HG03175 (cell line): ENCODE data around the gene EVA1C.
"Not testable (repeated sequence)": the region's sequence is repeated elsewhere in the genome, so short reads cannot be mapped to it uniquely, and the experiment has no call there.

Experiments used
- ATAC-seq: cut with Tn5 transposase; IDR thresholded peaks from one replicate; pipeline ENCODE4 v1.9.1; 2021; ENCODE audit warnings: mild to moderate bottlenecking, moderate library complexity; ENCODE audit not compliant: unreplicated experiment

The EVA1C gene

DNA sequence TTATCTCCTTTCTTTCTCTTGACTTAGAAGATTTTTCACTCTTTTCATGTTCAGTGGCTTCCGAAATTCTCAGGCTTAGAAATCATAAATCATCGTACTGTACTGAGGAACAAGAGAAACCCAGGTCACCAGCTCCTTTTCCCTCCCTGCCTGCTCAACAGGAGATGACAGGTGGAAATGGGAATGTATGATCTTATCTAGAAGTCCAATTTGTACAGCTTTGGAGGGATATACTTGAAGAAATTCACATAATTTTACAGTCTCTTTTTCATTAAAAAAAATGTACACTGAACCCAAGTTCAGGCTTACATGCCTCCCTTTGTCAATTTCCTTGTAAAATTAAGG, 11.7 kb downstream of the EVA1C start:
- ATAC-seq = no peak

GRCh38 chr21:32424674-32425073, 12.2 kb downstream of the EVA1C start:
- no peak for ATAC-seq

GRCh38 chr21:32425628-32426027, 13.1 kb downstream of the EVA1C start:
- ATAC-seq = no peak

GRCh38 chr21:32426066-32426465, 13.6 kb downstream of the EVA1C start:
- ATAC-seq = no peak

DNA sequence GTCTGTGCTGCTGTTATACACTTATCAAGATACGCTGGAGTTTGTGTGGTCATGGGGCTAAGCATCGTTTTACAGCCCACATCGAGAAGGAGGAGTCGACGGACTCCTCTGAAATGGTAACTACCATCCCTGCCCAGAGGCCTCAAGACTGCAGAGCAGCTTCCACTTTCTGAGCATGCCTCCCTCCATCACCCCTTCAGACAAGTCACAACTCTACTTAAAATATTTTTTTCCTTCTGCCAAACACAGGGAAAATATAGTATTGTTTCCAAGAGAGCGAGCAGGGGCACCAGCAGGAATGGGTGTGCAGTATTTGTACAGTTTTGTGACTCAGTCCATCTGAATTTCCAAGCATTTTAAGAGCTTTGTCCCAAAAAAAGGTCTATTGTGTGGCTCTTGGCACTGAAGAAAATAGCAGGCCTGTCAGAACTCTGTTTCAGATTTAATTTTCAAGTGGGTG, 14.1 kb downstream of the EVA1C start:
- ATAC-seq = no peak

GRCh38 chr21:32427958-32428623, 15.6 kb downstream of the EVA1C start:
- no peak for ATAC-seq

- ATAC-seq = not testable (repeated sequence)
These were observed 20.6 kb downstream of the EVA1C start for GRCh38 chr21:32432982-32433660.

- ATAC-seq = no peak
These were observed 25.2 kb downstream of the EVA1C start for GRCh38 chr21:32437729-32438128.

DNA sequence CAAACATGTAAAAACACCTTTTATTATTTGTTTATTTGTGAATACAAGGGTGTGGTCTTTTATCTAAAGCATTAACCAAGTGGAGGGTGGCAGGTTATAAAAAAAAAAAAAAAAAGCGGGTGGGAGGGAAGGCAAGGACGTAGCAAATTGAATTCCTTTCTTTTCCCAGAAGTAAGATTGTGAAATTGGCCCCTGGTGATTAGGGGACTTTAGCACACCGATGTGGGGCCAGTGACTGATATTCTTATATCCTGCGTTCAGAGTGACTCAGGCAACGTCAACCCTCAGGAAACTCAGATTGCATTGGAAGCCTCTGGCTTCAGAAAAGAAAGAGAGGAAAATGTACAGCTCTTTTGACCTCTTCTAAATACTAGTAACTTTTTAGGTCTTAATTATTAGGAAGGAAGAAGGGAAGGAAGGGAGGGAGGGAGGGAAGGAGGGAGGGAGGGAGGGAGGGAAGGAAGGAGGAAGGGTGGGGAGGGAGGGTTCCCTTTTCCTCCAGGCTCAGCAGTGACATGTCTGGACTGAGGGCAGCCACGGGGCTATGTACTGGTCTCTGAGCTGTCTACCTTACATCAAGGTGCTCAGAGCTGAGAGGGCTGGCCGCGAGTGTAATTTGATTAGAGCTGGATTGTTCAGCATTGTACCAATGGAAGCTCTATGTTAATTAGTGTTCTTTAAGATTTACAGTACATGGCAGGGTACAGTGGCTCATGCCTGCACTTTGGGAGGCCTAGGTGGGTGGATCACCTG, 30.2 kb downstream of the EVA1C start:
- ATAC-seq = no peak

DNA sequence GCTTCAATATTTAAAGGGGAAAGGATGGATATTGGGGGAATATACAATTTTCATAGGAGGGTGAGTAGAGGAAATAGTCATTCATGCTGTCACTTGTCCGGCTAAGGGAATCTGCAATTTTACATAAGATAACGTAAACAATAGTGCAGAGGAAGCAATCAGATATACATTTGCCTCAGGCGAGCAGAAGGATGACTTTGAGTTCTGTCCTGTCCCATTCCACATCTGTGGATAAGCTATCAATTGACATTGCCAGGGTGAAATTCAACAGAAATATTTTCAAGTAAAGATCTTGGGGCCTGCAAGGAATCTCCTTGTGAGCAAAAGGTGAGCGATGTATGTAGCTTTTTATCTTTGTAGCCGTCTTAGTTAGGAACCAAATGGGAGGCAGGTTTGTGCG, 32.6 kb downstream of the EVA1C start:
- no peak for ATAC-seq

- ATAC-seq = not testable (repeated sequence)
These were observed 33.9 kb downstream of the EVA1C start for GRCh38 chr21:32446440-32446839.

- ATAC-seq = no peak
These were observed 34.7 kb downstream of the EVA1C start for GRCh38 chr21:32447224-32447623.

GRCh38 chr21:32448803-32449594, 36.5 kb downstream of the EVA1C start:
- ATAC-seq = no peak

DNA sequence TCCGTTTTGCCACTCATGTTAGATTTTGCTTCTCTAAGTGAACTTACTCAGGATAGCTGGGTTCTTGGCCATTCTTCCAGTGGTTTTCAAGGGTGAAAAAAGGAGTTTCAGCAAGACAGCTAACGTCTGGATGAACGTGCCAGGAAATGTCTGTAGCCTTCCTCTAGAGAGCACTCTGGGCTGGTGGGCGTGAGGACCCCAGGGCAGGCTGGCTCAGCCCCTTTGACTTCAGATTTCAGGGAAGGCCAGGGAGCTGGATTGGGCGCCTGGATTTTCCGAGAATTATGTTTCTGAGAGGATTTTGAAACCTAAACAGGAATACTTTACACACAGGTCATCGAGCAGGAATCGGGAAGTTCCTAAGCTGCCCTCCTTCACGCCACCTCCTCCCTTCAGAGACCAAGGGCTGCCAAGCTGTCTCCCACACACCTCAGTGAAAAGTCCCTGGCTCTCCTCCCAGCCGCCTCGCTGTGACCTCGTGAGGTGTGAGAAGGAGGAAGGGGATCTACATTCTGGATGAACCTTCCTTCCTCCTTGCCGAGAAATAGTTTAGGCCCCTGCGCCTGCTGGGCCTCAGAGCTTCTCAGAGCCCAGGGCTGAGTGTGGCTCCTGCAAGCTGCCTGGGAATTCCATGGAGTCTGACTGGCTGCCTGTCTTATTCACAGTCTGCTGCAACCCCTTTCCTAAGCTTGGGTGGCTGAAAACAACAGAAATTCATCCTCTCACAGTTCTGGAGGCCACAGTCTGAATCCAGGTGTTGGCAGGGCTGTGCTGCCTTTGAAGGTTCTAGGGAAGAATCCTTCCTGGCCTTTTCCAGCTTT, 38.6 kb downstream of the EVA1C start:
- not testable (repeated sequence) for ATAC-seq

- not testable (repeated sequence) for ATAC-seq
These were observed 39.7 kb downstream of the EVA1C start for GRCh38 chr21:32452191-32452590.

- ATAC-seq = no peak
These were observed 40.1 kb downstream of the EVA1C start for GRCh38 chr21:32452641-32453040.

- no peak for ATAC-seq
These were observed 43.0 kb downstream of the EVA1C start for GRCh38 chr21:32455548-32455947.

GRCh38 chr21:32456497-32456918, 44.0 kb downstream of the EVA1C start:
- ATAC-seq = no peak

DNA sequence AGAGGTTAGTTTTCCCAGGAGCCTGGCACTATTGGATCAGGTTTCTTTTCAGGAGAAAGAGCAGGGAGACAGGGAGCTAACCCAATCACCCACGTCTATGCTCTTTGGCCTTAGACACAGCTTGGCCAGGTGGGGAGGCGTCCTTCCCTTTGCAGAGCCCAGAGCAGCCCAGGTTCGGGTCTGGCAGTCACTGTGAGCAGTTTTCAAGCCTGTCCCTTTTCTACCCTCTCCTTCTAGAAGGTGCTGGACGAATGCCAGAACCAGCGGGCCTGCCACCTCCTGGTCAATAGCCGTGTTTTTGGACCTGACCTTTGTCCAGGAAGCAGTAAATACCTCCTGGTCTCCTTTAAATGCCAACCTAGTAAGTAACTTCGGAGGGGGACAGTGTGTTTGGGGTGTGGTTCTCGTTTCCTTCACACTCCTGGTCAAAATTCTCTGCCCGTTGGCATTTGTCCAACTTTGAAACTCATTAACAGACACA, 44.9 kb downstream of the EVA1C start:
- ATAC-seq = no peak

- no peak for ATAC-seq
These were observed 45.5 kb downstream of the EVA1C start for GRCh38 chr21:32457962-32458361.
